Measurements from ENCODE around the gene ATP1B4. TPM values are rescaled to one million over a fixed set of nuclear protein-coding genes. Genes with fewer than 3 reads are reported as not detected.

ATP1B4 gene
- total RNA-seq, 1 donor from 2014 or later, result not detected

DNA sequence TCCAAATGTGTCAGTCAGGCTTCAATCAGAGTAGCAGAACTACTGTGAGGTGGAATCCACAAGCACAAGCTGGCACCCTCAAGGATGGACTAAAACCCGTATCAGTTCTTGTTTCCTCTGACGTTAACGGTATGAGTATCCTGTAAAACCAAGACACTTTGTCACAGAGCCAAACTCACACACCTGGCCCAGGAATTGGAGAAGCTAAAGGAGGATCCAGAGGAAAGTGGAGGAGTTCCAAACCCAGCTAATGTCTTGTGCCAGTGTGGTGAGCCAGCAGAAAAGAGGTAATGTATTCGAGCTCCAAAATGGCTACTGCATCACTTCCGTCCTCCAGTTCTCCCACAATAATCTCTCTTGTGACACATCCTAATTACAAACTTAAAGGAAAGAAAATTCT, 44.7 kb downstream of the ATP1B4 start:
- no peak for DNase-seq
- H3K4me1 ChIP-seq, result no peaks in the 10 kb centered on the region
- no peak for TF ChIP-seq CTCF (IDR thresholded peaks at IDR 0.05)
- H3K27me3 ChIP-seq, result no peaks in the 10 kb centered on the region
- intact Hi-C loops (cut with DNase I), result no loop called here
- no peak overlapping the region for H3K4me3 ChIP-seq
- H3K9me3 ChIP-seq, result no peaks in the 10 kb centered on the region
- no peak for ATAC-seq
- H3K36me3 ChIP-seq, result no peaks in the 10 kb centered on the region
- H3K27ac ChIP-seq, result no peak overlapping the region

GRCh38 chrX:120408168-120408567, 46.3 kb downstream of the ATP1B4 start:
- ATAC-seq (no peak), DNase-seq (no peak)
- TF ChIP-seq CTCF (IDR thresholded peaks at IDR 0.05), result no peak
- H3K27me3 ChIP-seq, result no peaks in the 10 kb centered on the region
- no peaks in the 10 kb centered on the region for H3K9me3 ChIP-seq
- no peak overlapping the region for H3K4me3 ChIP-seq
- H3K4me1 ChIP-seq, result no peaks in the 10 kb centered on the region
- H3K27ac ChIP-seq, result no peak overlapping the region
- no peaks in the 10 kb centered on the region for H3K36me3 ChIP-seq
- intact Hi-C loops (cut with DNase I), result no loop called here

- no peaks in the 10 kb centered on the region for H3K9me3 ChIP-seq
- no peak overlapping the region for H3K4me3 ChIP-seq
- no peak for TF ChIP-seq CTCF (IDR thresholded peaks at IDR 0.05)
- intact Hi-C loops (cut with DNase I), result no loop called here
- no peaks in the 10 kb centered on the region for H3K27me3 ChIP-seq
- no peak for DNase-seq
- no peak for ATAC-seq
- no peak overlapping the region for H3K27ac ChIP-seq
- no peaks in the 10 kb centered on the region for H3K4me1 ChIP-seq
- H3K36me3 ChIP-seq, result no peaks in the 10 kb centered on the region
Measured at GRCh38 chrX:120419463-120419862, 57.6 kb downstream of the ATP1B4 start.

GRCh38 chrX:120426599-120426998, 64.7 kb downstream of the ATP1B4 start:
- intact Hi-C loops (cut with DNase I), result no loop called here
- Histone ChIP-seq H3K27me3 (no peaks in the 10 kb centered on the region), H3K4me1 (peaks cover 5% of the 10 kb centered on the region), H3K9me3 (no peaks in the 10 kb centered on the region), H3K27ac (no peak overlapping the region), H3K36me3 (no peaks in the 10 kb centered on the region), H3K4me3 (no peak overlapping the region)
- ATAC-seq, result no peak
- TF ChIP-seq CTCF (IDR thresholded peaks at IDR 0.05), result no peak
- DNase-seq, result no peak

GRCh38 chrX:120428309-120428708, 66.4 kb downstream of the ATP1B4 start:
- Histone ChIP-seq H3K4me3 (no peak overlapping the region), H3K9me3 (no peaks in the 10 kb centered on the region), H3K27me3 (no peaks in the 10 kb centered on the region), H3K4me1 (peaks cover 5% of the 10 kb centered on the region), H3K36me3 (no peaks in the 10 kb centered on the region), H3K27ac (no peak overlapping the region)
- intact Hi-C loops (cut with DNase I), result no loop called here
- TF ChIP-seq CTCF (IDR thresholded peaks at IDR 0.05), result no peak
- DNase-seq (no peak), ATAC-seq (no peak)

All from upper lobe of right lung (tissue), 1 donor.